AG10803 (cell line): ENCODE data around the gene PRR5L.
A peak's percentile ranks its signal among the peaks of the same experiment; 100 is the strongest.

Source experiments
- DNase-seq: peaks from one replicate; pipeline ENCODE4 v3.0.0; 2010; ENCODE audit warnings: low read depth
- H3K4me3 ChIP-seq: 2 replicates; pipeline ENCODE4 v1.5.1; 2011; ENCODE audit warnings: mild to moderate bottlenecking, low read length, control low read depth
- CTCF ChIP-seq: conservative IDR thresholded peaks from 2 replicates; pipeline ENCODE4 v1.5.1; 2011; ENCODE audit warnings: mild to moderate bottlenecking, low read length, control low read depth, inconsistent platforms

The PRR5L gene

GRCh38 chr11:36360318-36360717 lies 64.2 kb downstream of the PRR5L start:
- no peak for DNase-seq
- H3K4me3 ChIP-seq, result no peak overlapping the region
- TF ChIP-seq CTCF, result no peak

- TF ChIP-seq CTCF, result no peak
- DNase-seq, result peak; percentile 9
- no peak overlapping the region for H3K4me3 ChIP-seq
Measured at GRCh38 chr11:36360826-36361415, 64.8 kb downstream of the PRR5L start.

- TF ChIP-seq CTCF, result no peak
- no peak overlapping the region for H3K4me3 ChIP-seq
- peak; percentile 15 for DNase-seq
Measured at GRCh38 chr11:36361472-36361871, 65.4 kb downstream of the PRR5L start.

- peak overlapping the region; percentile 28; the same call in 1 of the 2 replicates for H3K4me3 ChIP-seq
- TF ChIP-seq CTCF, result no peak
- peak; percentile 90 for DNase-seq
Measured at GRCh38 chr11:36361901-36362391, 65.9 kb downstream of the PRR5L start.

- DNase-seq, result peak; percentile 88
- no peak for TF ChIP-seq CTCF
- no peak overlapping the region for H3K4me3 ChIP-seq
Measured at GRCh38 chr11:36362902-36363301, 66.8 kb downstream of the PRR5L start.

GRCh38 chr11:36363361-36364268 lies 67.5 kb downstream of the PRR5L start:
- no peak for DNase-seq
- no peak for TF ChIP-seq CTCF
- no peak overlapping the region for H3K4me3 ChIP-seq
